ENCODE results near the gene SLC10A6. TPM values are rescaled to one million over a fixed set of nuclear protein-coding genes. Genes with fewer than 3 reads are reported as not detected.

The SLC10A6 gene
- total and polyA plus RNA-seq, 4 donors = 0.08 to 0.95 (median 0.25) TPM

- DNase-seq = no peak
- no peak overlapping the region for H3K9ac ChIP-seq (ENCODE audit: insufficient read depth in 1 of 2, low read length in 2 of 2)
- H3K4me1 ChIP-seq (ENCODE audit: control insufficient read depth in 5 of 5, insufficient read depth in 5 of 5, low read length in 5 of 5) = peaks cover 0 to 4% (median 0%) of the 10 kb centered on the region in 5 donors
- no peak overlapping the region for H3K4me3 ChIP-seq
- no peaks in the 10 kb centered on the region for H3K9me3 ChIP-seq (ENCODE audit: control insufficient read depth in 4 of 4, insufficient read depth in 3 of 4, low read length in 3 of 4)
- 85 to 94% methylated on average over 3 of the region's 3 CpGs for WGBS, 2 donors
- TF ChIP-seq, protein P1, sequence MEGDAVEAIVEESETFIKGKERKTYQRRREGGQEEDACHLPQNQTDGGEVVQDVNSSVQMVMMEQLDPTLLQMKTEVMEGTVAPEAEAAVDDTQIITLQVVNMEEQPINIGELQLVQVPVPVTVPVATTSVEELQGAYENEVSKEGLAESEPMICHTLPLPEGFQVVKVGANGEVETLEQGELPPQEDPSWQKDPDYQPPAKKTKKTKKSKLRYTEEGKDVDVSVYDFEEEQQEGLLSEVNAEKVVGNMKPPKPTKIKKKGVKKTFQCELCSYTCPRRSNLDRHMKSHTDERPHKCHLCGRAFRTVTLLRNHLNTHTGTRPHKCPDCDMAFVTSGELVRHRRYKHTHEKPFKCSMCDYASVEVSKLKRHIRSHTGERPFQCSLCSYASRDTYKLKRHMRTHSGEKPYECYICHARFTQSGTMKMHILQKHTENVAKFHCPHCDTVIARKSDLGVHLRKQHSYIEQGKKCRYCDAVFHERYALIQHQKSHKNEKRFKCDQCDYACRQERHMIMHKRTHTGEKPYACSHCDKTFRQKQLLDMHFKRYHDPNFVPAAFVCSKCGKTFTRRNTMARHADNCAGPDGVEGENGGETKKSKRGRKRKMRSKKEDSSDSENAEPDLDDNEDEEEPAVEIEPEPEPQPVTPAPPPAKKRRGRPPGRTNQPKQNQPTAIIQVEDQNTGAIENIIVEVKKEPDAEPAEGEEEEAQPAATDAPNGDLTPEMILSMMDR (IDR thresholded peaks at IDR 0.05; ENCODE audit: control extremely low read depth, extremely low read depth) = no peak
- peaks cover 0 to 4% (median 0%) of the 10 kb centered on the region in 4 donors for H3K36me3 ChIP-seq (ENCODE audit: control insufficient read depth in 4 of 4, insufficient read depth in 4 of 4, low read length in 4 of 4)
- H3K27me3 ChIP-seq (ENCODE audit: control insufficient read depth in 3 of 3, insufficient read depth in 3 of 3, low read length in 2 of 3) = no peaks in the 10 kb centered on the region
- no peak for ATAC-seq (ENCODE audit: insufficient read depth, low FRiP score)
- no peak overlapping the region for H3K27ac ChIP-seq (ENCODE audit: low read depth in 1 of 2, low read length in 1 of 2)
Measured at GRCh38 chr4:86825511-86825910, 23.7 kb downstream of the SLC10A6 start.

DNA sequence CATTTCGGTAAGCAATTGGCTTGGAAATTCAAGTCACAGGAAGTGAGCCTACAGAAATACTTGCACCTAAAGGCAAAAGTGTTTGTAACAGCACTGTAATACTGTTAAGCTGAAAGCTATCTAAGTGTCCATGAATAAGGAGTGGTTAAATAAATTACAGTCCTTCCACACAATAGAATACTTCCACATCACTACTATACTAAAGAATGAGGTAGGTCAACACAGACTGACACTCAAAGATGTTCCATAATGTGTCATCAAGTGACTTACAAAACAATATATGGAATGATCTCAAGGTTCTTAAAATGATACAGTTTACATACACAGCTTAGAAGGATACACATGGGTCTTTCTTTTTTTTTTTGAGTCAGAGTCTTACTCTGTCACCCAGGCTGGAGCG is 27.0 kb downstream of the SLC10A6 start:
- ATAC-seq (ENCODE audit: insufficient read depth, low FRiP score) (no peak), DNase-seq (no peak)
- Histone ChIP-seq H3K9me3 (ENCODE audit: control insufficient read depth in 4 of 4, insufficient read depth in 3 of 4, low read length in 3 of 4) (no peaks in the 10 kb centered on the region), H3K27me3 (ENCODE audit: control insufficient read depth in 3 of 3, insufficient read depth in 3 of 3, low read length in 2 of 3) (no peaks in the 10 kb centered on the region), H3K9ac (ENCODE audit: insufficient read depth in 1 of 2, low read length in 2 of 2) (no peak overlapping the region), H3K4me3 (no peak overlapping the region), H3K4me1 (ENCODE audit: control insufficient read depth in 5 of 5, insufficient read depth in 5 of 5, low read length in 5 of 5) (peaks cover 0 to 16% (median 0%) of the 10 kb centered on the region in 5 donors), H3K27ac (ENCODE audit: low read depth in 1 of 2, low read length in 1 of 2) (no peak overlapping the region), H3K36me3 (ENCODE audit: control insufficient read depth in 4 of 4, insufficient read depth in 4 of 4, low read length in 4 of 4) (peaks cover 0 to 3% (median 0%) of the 10 kb centered on the region in 4 donors)
- WGBS, 2 donors = 93% methylated on average over 2 of the region's 2 CpGs
- TF ChIP-seq, protein P1 (IDR thresholded peaks at IDR 0.05; ENCODE audit: control extremely low read depth, extremely low read depth) = no peak

- no peaks in the 10 kb centered on the region for H3K36me3 ChIP-seq (ENCODE audit: control insufficient read depth in 4 of 4, insufficient read depth in 4 of 4, low read length in 4 of 4)
- no peak for ATAC-seq (ENCODE audit: insufficient read depth, low FRiP score)
- peaks cover 0 to 26% (median 0%) of the 10 kb centered on the region in 5 donors for H3K4me1 ChIP-seq (ENCODE audit: control insufficient read depth in 5 of 5, insufficient read depth in 5 of 5, low read length in 5 of 5)
- H3K9me3 ChIP-seq (ENCODE audit: control insufficient read depth in 4 of 4, insufficient read depth in 3 of 4, low read length in 3 of 4) = no peaks in the 10 kb centered on the region
- peak in 2 of 3 donors; percentile 71 to 72 for DNase-seq
- 56 to 69% methylated on average over 1 of the region's 1 CpG for WGBS, 2 donors
- H3K27ac ChIP-seq (ENCODE audit: low read depth in 1 of 2, low read length in 1 of 2) = no peak overlapping the region
- TF ChIP-seq, protein P1 (IDR thresholded peaks at IDR 0.05; ENCODE audit: control extremely low read depth, extremely low read depth) = no peak
- no peaks in the 10 kb centered on the region for H3K27me3 ChIP-seq (ENCODE audit: control insufficient read depth in 3 of 3, insufficient read depth in 3 of 3, low read length in 2 of 3)
- H3K9ac ChIP-seq (ENCODE audit: insufficient read depth in 1 of 2, low read length in 2 of 2) = no peak overlapping the region
- no peak overlapping the region for H3K4me3 ChIP-seq
Measured at GRCh38 chr4:86821151-86821550, 28.0 kb downstream of the SLC10A6 start.

DNA sequence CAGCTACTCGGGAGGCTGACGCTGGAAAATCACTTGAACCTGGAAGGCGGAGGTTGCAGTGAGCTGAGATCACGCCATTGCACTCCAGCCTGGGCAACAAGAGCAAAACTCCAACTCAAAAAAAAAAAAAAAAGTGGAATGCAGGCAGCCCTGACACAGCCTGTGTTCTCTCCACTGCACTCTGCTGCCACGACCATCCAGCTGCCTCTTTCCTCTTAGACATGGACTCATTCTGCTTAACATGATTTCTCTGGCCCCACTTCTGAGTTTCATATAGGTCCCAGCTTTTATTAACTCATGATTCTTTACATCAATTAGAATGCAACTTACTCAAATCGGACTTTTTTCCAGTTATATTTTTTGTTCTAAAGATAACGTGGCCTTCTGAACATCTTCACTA is 29.6 kb downstream of the SLC10A6 start:
- Histone ChIP-seq H3K36me3 (ENCODE audit: control insufficient read depth in 4 of 4, insufficient read depth in 4 of 4, low read length in 4 of 4) (peaks cover 0 to 7% (median 1%) of the 10 kb centered on the region in 4 donors), H3K9ac (ENCODE audit: insufficient read depth in 1 of 2, low read length in 2 of 2) (no peak overlapping the region), H3K27ac (ENCODE audit: low read depth in 1 of 2, low read length in 1 of 2) (no peak overlapping the region), H3K27me3 (ENCODE audit: control insufficient read depth in 3 of 3, insufficient read depth in 3 of 3, low read length in 2 of 3) (no peaks in the 10 kb centered on the region), H3K9me3 (ENCODE audit: control insufficient read depth in 4 of 4, insufficient read depth in 3 of 4, low read length in 3 of 4) (peaks cover 0 to 5% (median 0%) of the 10 kb centered on the region in 4 donors), H3K4me3 (no peak overlapping the region), H3K4me1 (ENCODE audit: control insufficient read depth in 5 of 5, insufficient read depth in 5 of 5, low read length in 5 of 5) (peaks cover 0 to 33% (median 0%) of the 10 kb centered on the region in 5 donors)
- peak; percentile 34 to 79 (median 71) for DNase-seq
- WGBS, 2 donors = 84 to 88% methylated on average over 7 of the region's 7 CpGs
- TF ChIP-seq, protein P1 (IDR thresholded peaks at IDR 0.05; ENCODE audit: control extremely low read depth, extremely low read depth) = no peak
- no peak for ATAC-seq (ENCODE audit: insufficient read depth, low FRiP score)
